Measurements from ENCODE around the gene SF3B3.

Gene SF3B3

DNA sequence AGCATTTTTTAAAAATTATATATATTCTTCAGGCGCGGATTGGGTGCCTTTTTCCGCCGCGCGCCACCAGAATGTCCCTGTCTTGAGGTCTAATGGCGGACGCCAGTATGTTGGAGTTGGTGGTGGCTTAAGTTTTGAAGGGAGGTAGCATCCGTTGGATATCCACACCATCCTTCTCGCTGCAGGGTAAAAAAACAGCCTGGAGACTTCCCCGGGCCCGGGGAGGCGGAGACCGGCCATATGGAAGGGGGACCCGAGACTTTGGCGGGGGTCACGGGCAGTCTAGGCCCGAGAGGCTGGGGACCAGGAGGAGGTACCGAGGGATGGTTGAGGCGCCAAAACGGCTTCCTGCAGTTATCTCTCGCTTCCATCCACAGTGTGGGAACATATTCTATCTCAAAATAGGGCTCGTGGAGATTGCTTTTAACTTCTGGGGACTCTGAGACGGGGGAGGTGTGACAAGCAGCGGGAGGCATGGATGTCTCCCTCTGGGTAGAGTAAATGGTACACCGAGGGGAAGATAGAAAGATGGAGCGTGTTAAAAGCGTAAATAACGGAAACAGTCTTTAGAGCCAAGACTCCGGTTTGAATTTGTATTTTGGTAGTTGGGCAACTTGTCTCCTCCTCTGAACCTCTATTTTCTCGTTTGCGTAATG is at the start of gene SF3B3:
SF3B3 (plus strand) TSS at position 74 of the 656 bp plus-strand sequence. CDS start 2,841 bp downstream, outside the sequence.
- DNase-seq (ENCODE audit: low read depth) = no peak

- DNase-seq (ENCODE audit: low read depth) = no peak
Observed at GRCh38 chr16:70474320-70475053, 49.1 kb upstream of the SF3B3 start.

GRCh38 chr16:70475054-70475871 is 48.4 kb upstream of the SF3B3 start:
- no peak for DNase-seq (ENCODE audit: low read depth)

GRCh38 chr16:70476272-70477020 is 47.2 kb upstream of the SF3B3 start:
- no peak for DNase-seq (ENCODE audit: low read depth)

DNA sequence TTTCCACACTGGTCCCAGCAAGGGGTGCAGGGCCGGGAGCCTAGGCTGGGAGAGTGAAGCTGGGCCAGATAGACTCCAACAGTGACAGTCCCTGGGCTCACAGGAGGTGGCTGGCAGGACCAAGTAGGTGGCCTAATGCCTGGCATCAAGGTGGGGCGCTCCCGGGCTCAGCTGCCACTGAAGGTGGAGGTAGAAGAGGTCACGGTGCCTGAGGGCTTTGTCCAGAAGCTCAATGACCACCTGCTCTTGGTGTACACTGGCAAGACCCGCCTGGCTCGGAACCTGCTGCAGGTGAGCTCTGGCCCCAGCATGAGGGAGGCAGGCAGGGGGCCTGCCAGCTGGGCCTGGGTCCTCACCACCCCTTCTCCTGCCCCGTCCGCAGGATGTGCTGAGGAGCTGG is 45.4 kb upstream of the SF3B3 start:
- DNase-seq (ENCODE audit: low read depth) = no peak

- no peak for DNase-seq (ENCODE audit: low read depth)
Observed at GRCh38 chr16:70478912-70479341, 44.7 kb upstream of the SF3B3 start.

DNA sequence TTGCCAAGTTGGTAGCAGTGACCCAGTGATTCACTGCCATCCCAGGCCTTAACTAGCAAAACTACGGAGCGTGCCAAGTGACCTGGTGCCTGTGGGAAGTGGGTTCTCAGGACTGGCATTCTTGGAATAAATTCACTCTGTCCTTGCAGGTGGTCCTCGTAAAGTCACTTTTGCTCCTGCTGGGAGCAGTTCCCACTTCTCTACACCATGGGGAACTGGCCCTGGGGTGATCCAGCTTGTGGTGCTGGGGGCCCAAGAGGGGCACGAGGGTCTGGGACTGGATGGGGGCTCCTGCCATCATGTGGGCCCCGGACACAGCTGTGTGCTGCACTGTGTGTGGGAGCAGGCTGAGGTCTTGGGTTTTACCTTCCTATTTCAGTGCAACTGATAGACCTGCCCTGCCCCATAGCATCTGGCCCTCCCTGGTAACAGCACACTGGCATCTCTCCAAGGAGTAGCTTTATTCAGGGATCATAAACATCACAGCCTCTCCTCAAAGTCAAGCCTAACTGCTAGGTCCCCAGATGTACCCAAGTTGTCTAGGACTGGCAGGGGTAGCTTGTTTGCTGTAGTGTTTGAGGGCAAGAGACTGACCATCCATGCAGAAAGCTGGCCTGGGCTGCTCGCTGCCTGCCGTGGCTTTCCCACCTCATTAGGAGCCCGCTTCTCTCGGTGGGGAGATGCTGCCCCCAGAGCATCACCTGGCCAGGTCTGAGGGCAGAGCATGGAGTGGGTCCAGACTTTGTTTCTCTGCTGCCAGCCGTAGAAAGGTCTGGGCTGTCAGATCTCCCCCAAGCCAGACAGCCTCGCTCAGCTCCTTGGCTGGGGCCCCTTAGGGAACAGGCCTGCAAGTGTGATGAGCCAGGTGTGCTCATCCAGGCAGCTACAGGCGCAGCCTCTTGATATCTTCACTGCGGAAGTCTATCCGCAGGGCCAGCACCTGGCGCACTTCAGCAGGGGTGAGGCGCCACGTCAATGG is 43.2 kb upstream of the SF3B3 start:
- DNase-seq (ENCODE audit: low read depth) = no peak

DNA sequence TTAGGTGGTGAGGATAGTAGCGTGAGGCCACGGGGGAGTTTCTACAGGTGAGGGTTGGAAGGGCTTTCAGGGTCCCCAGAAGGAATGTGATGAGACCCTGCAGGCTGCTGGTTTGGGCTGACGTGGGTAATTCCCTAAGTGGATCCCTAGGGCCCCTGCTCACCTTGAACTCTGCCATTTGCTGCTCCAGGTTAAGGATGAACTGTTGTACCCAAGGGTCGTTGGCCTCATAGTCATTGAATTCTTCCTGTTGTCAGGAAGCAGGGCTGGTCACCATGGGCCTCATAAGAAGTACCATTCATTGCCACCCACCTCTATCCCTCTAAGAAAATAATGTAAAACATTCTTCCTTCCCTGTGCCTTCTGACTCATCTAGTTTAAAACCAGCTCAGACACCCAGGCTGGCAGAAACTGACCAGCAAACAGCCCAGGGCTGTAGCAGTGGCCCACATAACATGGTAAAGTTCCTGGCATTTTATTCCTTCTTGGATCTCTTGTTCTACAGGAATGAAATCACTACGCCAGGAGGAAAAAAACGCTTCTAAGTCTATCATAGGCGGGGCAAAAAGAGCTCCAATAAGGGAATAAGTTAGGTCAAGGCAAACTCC is 41.6 kb upstream of the SF3B3 start:
- DNase-seq (ENCODE audit: low read depth) = no peak

DNA sequence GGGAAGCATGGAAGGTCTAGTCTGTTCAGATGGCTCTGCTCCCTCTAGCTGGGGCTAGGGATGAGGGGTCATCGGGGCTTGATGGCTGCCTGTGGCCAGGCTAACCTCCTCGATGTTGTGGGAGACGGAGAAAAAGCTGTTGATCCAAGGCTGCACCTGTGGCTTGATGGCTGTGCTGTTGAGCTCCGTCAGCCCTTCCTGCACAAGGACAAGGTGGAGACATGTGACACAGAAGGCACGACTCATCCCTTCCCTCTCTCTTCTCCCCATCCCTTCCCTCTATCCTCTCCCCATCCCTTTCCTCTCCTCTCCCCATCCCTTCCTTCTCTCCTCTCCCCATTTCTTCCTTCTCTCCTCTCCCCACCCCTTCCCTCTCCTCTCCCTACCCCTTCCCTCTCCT is 41.0 kb upstream of the SF3B3 start:
- no peak for DNase-seq (ENCODE audit: low read depth)

DNA sequence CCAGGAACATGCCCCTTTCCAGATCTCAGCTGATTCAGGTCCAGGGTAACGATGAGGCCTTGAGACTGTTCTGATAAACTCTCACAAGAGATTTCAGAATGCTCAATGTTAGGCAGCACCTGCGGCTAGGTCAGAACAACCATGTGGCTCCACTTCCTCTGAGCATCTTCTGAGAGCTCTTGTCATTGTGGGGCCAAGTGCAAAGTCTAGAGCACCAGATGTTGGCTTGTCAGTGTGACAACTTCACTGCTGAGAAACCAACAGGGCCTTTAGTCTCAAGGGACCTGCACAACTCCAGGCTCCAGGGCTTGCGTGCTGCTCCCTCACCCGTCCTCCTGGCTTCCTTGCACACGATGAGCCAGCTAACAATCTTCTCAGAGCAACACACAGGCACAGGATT is 40.2 kb upstream of the SF3B3 start:
- no peak for DNase-seq (ENCODE audit: low read depth)

DNA sequence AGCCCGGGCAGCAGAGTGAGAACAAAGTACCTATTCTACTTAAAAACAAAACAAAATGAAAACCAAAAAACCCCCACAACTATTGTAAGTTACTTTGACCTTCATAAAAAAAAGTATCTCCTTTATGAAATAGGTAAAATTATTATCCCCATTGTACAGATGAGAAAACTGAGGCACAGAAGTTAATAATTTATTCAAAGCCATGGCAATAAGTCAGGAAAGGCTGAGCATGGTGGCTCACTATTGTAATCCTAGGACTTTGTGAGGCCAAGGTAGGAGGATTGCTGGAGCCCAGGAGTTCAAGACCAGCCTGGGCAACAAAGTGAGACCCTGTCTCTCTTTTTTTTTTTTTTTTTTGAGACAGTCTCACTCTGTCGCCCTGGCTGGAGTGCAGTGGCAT is 38.7 kb upstream of the SF3B3 start:
- DNase-seq (ENCODE audit: low read depth) = no peak

DNA sequence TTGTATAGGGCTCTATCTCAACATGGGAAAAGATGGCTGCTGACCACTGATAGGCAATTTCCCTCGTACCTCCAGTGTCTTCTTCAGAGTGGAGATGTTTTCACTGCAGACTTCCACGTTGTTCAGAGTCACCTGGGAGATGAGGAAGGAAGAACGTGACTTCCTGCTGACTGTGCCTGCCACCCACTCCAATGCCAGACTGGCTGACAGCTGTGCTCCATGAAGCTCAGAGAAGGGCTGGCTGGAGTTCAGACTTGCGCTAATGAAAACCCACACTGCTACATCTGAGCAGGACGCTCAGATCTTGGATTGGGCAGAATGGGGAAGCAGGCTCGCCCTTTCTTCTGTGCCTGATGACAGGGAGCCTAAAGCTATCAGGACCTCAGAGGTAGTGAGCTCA is 33.4 kb upstream of the SF3B3 start:
- no peak for DNase-seq (ENCODE audit: low read depth)

- no peak for DNase-seq (ENCODE audit: low read depth)
Observed at GRCh38 chr16:70493802-70494201, 29.8 kb upstream of the SF3B3 start.

- no peak for DNase-seq (ENCODE audit: low read depth)
Observed at GRCh38 chr16:70494202-70494770, 29.3 kb upstream of the SF3B3 start.

DNA sequence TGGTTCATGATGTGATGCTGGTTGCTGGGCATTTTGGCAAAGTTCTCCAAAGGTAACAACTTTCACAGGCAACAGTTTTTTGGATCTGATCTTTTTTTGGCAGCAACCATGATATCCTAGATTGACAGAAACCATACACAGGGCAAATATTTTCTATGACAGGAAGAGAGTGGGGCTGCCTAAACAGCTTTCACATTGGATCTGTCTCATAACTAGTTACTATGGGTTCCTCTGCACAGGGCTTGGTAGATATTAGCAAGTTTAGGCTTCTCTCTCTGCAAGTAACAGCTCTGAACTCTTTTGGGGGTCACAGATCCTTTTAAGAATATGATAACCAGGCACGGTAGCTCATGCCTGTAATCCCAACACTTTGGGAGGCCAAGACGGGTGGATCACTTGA is 28.8 kb upstream of the SF3B3 start:
- DNase-seq (ENCODE audit: low read depth) = no peak

- DNase-seq (ENCODE audit: low read depth) = no peak
Observed at GRCh38 chr16:70495425-70496182, 28.0 kb upstream of the SF3B3 start.

DNA sequence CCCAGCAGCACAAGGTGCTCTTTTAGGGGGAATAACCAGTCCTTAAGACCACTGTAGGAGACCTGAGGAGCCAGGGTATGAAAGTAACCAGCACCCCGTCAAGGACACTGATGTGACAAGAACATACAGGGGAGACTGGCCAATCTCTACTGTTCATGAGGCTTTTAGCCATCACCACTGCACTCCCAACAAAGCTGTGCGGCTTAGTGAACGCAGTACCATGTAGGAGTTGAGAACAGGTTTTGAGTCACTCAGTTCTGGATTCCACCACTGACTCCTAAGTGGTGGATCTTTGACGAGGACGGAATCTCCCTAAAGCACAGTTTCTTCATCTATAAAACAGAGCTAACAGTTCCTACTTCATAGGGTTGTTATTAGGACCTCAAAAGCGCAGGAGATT is 27.1 kb upstream of the SF3B3 start:
- DNase-seq (ENCODE audit: low read depth) = no peak

- DNase-seq (ENCODE audit: low read depth) = no peak
Observed at GRCh38 chr16:70508752-70509151, 14.9 kb upstream of the SF3B3 start.

- DNase-seq (ENCODE audit: low read depth) = no peak
Observed at GRCh38 chr16:70510216-70510615, 13.4 kb upstream of the SF3B3 start.

All from stimulated activated CD4-positive, alpha-beta T cell treated with anti-CD3 and anti-CD28 coated beads, Interleukin-2, amount 100 ng/mL, for 4 hours (primary cell).